Middle frontal gyrus (tissue), 1 donor: Measurements from ENCODE around the gene GADD45B.
"Not testable (repeated sequence)": the region's sequence is repeated elsewhere in the genome, so short reads cannot be mapped to it uniquely, and the experiment has no call there.

Source experiments
- DNase-seq: peaks from one replicate; pipeline ENCODE4 v3.0.0-alpha.2; 2015; ENCODE audit warnings: low spot score; ENCODE audit errors: extremely low spot score

Gene GADD45B

DNA sequence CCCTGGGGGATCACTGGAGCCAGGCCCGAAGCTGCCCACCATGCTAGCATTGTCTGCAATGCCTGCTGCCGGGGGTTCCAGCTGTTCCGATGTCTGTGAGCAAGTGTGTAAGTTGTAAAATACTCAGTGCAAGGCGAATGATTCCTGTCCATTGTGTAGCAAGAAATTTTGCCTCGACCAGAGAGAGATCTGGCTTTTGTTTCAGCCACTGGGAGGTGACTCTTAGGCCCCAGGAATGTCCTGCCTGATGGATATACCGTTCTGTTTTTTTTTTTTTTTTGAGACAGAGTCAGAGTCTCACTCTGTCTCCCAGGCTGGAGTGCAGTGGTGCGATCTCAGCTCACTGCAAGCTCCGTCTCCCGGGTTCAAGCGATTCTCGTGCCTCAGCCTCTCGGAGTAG is 7.3 kb upstream of the GADD45B start:
- no peak for DNase-seq

- DNase-seq = no peak
Observed at GRCh38 chr19:2469102-2469914, 6.6 kb upstream of the GADD45B start.

GRCh38 chr19:2469915-2470200 is 6.1 kb upstream of the GADD45B start:
- not testable (repeated sequence) for DNase-seq

- peak; percentile 66 for DNase-seq
Observed at GRCh38 chr19:2474232-2475017, 1.5 kb upstream of the GADD45B start.

DNA sequence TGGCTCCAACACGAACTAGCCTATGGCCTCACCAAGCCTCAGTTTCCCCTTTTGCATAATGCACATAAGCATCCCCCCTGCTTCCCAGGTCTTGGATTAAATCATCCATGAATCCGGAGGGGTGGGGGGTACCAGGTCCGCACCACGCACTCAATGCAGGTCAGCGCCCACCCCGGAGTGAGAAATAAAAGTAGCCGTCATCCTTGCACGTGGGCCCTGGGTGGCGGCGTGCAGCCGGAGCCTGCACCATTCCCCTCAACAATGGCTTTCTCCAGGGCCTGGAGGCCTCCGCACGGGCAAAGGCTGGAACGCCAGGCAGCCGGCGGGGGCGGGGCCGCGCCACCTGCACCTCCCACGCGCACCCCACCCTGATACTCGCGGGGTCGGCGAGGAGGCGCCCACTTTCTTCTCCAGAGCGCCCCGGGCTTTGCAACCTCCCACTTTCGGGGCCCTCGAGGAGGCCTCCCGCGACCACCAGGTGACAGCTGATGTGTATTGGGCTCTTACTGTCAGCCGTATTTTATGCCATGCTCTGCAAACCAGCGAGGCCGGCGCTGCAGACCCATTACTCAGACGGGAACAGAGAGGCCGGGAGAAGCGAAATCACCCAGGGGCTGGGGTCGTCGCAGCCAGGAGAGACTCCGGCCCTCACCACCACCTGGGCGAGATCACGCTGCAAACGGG is 767 bp upstream of the GADD45B start:
- DNase-seq = no peak

DNA sequence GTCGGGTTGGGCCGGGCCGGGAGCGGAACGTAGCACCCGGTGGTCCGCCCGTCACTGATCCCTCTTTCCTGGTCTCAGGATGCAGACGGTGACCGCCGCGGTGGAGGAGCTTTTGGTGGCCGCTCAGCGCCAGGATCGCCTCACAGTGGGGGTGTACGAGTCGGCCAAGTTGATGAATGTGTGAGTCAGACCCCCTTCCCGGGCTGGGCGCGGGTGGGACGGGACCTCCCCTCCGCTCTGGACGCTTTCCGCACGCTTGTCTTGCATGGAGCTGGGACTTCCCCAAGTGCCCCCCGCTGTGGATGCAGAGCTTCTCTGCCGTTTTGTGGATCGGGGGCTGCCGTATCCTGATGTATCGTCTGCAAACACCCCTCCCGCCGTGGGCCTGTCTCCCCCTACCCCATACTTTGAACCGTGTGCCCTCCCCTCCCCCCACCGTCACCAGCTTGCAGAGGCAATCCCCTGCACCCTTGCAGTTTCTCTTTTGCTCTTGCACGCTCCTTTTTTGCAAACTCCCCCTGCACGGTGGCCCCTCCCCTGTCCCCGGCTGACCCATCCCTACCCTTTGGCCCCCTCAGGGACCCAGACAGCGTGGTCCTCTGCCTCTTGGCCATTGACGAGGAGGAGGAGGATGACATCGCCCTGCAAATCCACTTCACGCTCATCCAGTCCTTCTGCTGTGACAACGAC is 669 bp downstream of the GADD45B start:
- DNase-seq = no peak

DNA sequence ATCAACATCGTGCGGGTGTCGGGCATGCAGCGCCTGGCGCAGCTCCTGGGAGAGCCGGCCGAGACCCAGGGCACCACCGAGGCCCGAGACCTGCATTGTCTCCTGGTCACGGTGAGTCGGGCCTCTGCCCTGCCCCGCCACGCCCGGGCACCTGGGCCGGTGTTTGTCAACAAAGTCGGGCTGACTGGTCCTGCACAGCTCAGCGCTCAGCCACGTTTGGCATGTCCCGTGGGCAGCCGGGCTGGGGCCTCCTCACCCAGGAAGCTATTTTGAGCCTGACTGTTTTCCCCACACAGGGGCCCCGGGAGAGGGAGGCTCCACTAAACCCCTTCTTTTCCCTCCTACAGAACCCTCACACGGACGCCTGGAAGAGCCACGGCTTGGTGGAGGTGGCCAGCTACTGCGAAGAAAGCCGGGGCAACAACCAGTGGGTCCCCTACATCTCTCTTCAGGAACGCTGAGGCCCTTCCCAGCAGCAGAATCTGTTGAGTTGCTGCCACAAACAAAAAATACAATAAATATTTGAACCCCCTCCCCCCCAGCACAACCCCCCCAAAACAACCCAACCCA is 1.3 kb downstream of the GADD45B start:
- DNase-seq = no peak

DNA sequence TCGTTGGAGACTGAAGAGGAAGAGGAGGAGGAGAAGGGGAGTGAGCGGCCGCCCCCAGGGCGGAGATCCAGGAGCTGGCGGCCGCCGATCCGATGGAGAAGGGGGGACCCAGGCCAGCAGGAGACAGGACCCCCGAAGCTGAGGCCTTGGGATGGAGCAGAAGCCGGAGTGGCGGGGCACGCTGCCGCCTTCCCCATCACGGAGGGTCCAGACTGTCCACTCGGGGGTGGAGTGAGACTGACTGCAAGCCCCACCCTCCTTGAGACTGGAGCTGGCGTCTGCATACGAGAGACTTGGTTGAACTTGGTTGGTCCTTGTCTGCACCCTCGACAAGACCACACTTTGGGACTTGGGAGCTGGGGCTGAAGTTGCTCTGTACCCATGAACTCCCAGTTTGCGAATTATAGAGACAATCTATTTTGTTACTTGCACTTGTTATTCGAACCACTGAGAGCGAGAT is 1.8 kb downstream of the GADD45B start:
- DNase-seq = no peak

- no peak for DNase-seq
Observed at GRCh38 chr19:2478278-2478755, 2.4 kb downstream of the GADD45B start.

GRCh38 chr19:2478756-2479555 is 3.0 kb downstream of the GADD45B start:
- DNase-seq = no peak

- DNase-seq = no peak
Observed at GRCh38 chr19:2479556-2480194, 3.7 kb downstream of the GADD45B start.

DNA sequence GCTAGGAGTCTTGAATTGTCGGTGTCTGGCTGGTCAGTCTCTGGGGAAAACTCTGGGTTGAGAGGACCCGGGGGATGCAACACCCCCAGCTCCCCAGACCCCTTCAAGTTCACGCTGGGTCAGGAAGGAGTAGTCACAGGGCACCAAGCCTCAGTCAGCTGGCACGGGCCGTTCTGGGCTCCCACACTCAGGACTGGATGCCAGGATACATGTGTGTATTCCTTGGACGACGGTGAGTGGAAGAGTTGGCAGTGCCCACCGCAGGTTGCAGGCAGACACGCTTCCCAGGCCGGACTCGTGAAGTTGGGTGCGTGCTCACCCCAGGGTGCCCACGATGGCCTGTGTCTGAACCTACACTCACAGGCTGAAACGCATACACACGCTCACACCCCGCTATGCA is 5.5 kb downstream of the GADD45B start:
- DNase-seq = no peak

- no peak for DNase-seq
Observed at GRCh38 chr19:2482354-2483038, 6.6 kb downstream of the GADD45B start.

GRCh38 chr19:2483084-2483483 is 7.2 kb downstream of the GADD45B start:
- no peak for DNase-seq

DNA sequence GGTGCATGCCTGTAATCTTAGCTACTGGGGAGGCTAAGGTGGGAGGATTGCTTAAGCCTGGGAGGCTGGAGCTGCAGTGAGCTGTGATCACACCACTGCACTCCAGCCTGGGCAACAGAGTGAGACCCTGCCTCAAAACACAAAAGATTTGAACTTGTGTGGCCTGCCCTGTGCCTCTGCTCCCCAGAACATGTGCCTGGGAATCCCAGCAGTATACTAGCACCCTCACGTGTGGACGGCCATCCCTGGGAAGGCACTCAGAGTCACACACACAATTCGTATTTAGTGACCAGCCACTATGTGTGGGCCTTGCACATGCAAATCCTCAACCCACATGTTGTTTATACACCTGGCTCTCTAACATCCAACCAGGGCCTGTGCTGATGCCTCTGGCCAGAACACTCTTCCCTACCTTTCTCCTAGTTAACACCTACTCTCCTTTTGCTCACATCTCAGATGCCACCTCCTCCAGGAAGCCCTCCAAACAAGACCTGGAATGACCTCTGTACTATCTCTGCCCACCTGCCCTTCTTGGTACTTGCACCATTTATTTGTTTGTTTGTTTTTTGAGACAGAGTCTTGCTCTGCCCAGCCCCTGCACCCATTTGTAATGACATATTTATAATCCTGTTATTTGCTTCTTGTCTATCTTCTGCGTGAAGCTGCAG is 7.7 kb downstream of the GADD45B start:
- DNase-seq = no peak

GRCh38 chr19:2484178-2484937 is 8.4 kb downstream of the GADD45B start:
- no peak for DNase-seq

DNA sequence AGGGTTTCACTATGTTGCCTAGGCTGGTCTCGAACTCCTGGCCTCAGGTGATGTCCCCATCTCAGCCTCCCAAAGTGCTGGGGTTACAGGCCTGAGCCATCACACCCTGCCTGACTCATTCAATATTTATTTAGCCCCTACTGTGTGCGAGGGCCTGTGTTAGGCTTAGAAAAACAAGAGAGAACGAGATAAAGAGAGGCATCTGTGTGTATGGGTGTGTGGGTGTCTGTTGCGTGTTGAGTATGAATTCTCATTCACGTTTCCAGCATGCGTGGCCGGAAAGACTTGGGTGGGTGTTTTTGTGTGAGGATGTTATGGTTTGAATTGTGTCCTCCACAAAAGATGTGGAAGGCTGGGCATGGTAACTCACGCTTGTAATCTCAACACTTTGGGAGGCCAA is 9.5 kb downstream of the GADD45B start:
- no peak for DNase-seq

GRCh38 chr19:2487090-2487489 is 11.2 kb downstream of the GADD45B start:
- no peak for DNase-seq
